ENCODE measurements around the gene ACTN3. TPM values are rescaled to one million over a fixed set of nuclear protein-coding genes. Genes with fewer than 3 reads are reported as not detected.

Gene ACTN3
- total RNA-seq, 1 experiment from 2014 or later = 18.5 TPM

GRCh38 chr11:66541892-66542291 lies 4.8 kb upstream of the ACTN3 start:
- peaks cover 23% of the 10 kb centered on the region for H3K4me1 Mint-ChIP-seq
- H3K4me3 Mint-ChIP-seq = no peak overlapping the region
- no peaks in the 10 kb centered on the region for H3K27me3 Mint-ChIP-seq (ENCODE audit: low read depth)
- H3K9me3 Mint-ChIP-seq = no peaks in the 10 kb centered on the region
- no peak for DNase-seq (ENCODE audit: low spot score)
- no peak overlapping the region for H3K27ac Mint-ChIP-seq
- no peak for TF ChIP-seq IRF2 (CRISPR knock-in tag; IDR thresholded peaks at IDR 0.05; ENCODE audit: borderline replicate concordance, low read depth)
- TF ChIP-seq ATF1 (CRISPR knock-in tag; IDR thresholded peaks at IDR 0.05) = no peak
- no peak for TF ChIP-seq EMX1 (CRISPR knock-in tag; IDR thresholded peaks at IDR 0.05)
- TF ChIP-seq AFF4 (CRISPR knock-in tag; IDR thresholded peaks at IDR 0.05; ENCODE audit: borderline replicate concordance) = no peak
- TF ChIP-seq SMAD4 (CRISPR knock-in tag; IDR thresholded peaks at IDR 0.05) = no peak
- TF ChIP-seq MXD4 (CRISPR knock-in tag; IDR thresholded peaks at IDR 0.05; ENCODE audit: borderline replicate concordance) = no peak
- no peak for TF ChIP-seq ZNF219 (CRISPR knock-in tag; IDR thresholded peaks at IDR 0.05; ENCODE audit: borderline replicate concordance)
- TF ChIP-seq SOX15 (CRISPR knock-in tag; IDR thresholded peaks at IDR 0.05) = no peak
- no peak for TF ChIP-seq IRF1 (CRISPR knock-in tag; IDR thresholded peaks at IDR 0.05)
- no peak for ATAC-seq
- peaks cover 4% of the 10 kb centered on the region; the same call in 1 of the 2 replicates for H3K36me3 Mint-ChIP-seq
- ChIA-PET POLR2A (no interaction called here), CTCF (interaction anchor here (0.9 to 2.5 kb wide), 2 partner anchors 103 to 137 kb away, joined by 3 to 7 read pairs; partner anchors contain the start of gene MRPL11)

- no peak for DNase-seq (ENCODE audit: low spot score)
- Mint-ChIP-seq H3K9me3 (no peaks in the 10 kb centered on the region), H3K27me3 (ENCODE audit: low read depth) (no peaks in the 10 kb centered on the region), H3K4me1 (peaks cover 27% of the 10 kb centered on the region), H3K27ac (no peak overlapping the region), H3K36me3 (peaks cover 2% of the 10 kb centered on the region; the same call in 1 of the 2 replicates), H3K4me3 (no peak overlapping the region)
- no peak for ATAC-seq
- CTCF ChIA-PET = interaction anchor here (0.9 to 2.5 kb wide), 2 partner anchors 103 to 136 kb away, joined by 3 to 7 read pairs; partner anchors contain the start of gene MRPL11
- POLR2A ChIA-PET = no interaction called here
- no peak for TF ChIP-seq ZNF425 (CRISPR knock-in tag; conservative IDR thresholded peaks at IDR 0.05)
- TF ChIP-seq PRRX2 (CRISPR knock-in tag; IDR thresholded peaks at IDR 0.05) = no peak
- TF ChIP-seq SMAD3 (CRISPR knock-in tag; IDR thresholded peaks at IDR 0.05; ENCODE audit: borderline replicate concordance) = no peak
- TF ChIP-seq FOXK1 (CRISPR knock-in tag; IDR thresholded peaks at IDR 0.05) = no peak
- no peak for TF ChIP-seq ATF6 (CRISPR knock-in tag; IDR thresholded peaks at IDR 0.05)
- TF ChIP-seq ZNF512 (CRISPR knock-in tag; IDR thresholded peaks at IDR 0.05; ENCODE audit: borderline replicate concordance) = no peak
- no peak for TF ChIP-seq FOXP1 (CRISPR knock-in tag; IDR thresholded peaks at IDR 0.05; ENCODE audit: borderline replicate concordance)
- TF ChIP-seq ATF2 (CRISPR knock-in tag; IDR thresholded peaks at IDR 0.05; ENCODE audit: borderline replicate concordance, low read depth) = no peak
- no peak for TF ChIP-seq RELA (CRISPR knock-in tag; IDR thresholded peaks at IDR 0.05; ENCODE audit: borderline replicate concordance)
- no peak for TF ChIP-seq CREB1 (CRISPR knock-in tag; IDR thresholded peaks at IDR 0.05)
- TF ChIP-seq RORB (CRISPR knock-in tag; IDR thresholded peaks at IDR 0.05) = no peak
- no peak for TF ChIP-seq ZNF281 (CRISPR knock-in tag; IDR thresholded peaks at IDR 0.05)
These were observed 4.3 kb upstream of the ACTN3 start for GRCh38 chr11:66542362-66542761.
